ENCODE measurements around the gene MICALL2.

MICALL2 gene

GRCh38 chr7:1468203-1468602 lies 8.9 kb upstream of the MICALL2 start:
- DNase-seq (ENCODE audit: low spot score), result no peak

- no peak for DNase-seq (ENCODE audit: low spot score)
These were observed 7.4 kb upstream of the MICALL2 start for GRCh38 chr7:1466524-1467271.

- no peak for DNase-seq (ENCODE audit: low spot score)
These were observed 5.4 kb upstream of the MICALL2 start for GRCh38 chr7:1464694-1465093.

- DNase-seq (ENCODE audit: low spot score), result no peak
These were observed 4.5 kb upstream of the MICALL2 start for GRCh38 chr7:1463676-1464223.

GRCh38 chr7:1461646-1462375 lies 2.5 kb upstream of the MICALL2 start:
- DNase-seq (ENCODE audit: low spot score), result no peak

GRCh38 chr7:1460821-1461645 lies 1.8 kb upstream of the MICALL2 start:
- no peak for DNase-seq (ENCODE audit: low spot score)

GRCh38 chr7:1459920-1460820 lies 900 bp upstream of the MICALL2 start:
- peak; percentile 2 for DNase-seq (ENCODE audit: low spot score)

GRCh38 chr7:1459512-1459892 lies 232 bp upstream of the MICALL2 start:
- peak; percentile 98 for DNase-seq (ENCODE audit: low spot score)

GRCh38 chr7:1457949-1458682 lies 1.2 kb downstream of the MICALL2 start:
- no peak for DNase-seq (ENCODE audit: low spot score)

GRCh38 chr7:1457059-1457948 lies 2.0 kb downstream of the MICALL2 start:
- no peak for DNase-seq (ENCODE audit: low spot score)

GRCh38 chr7:1455955-1456354 lies 3.3 kb downstream of the MICALL2 start:
- no peak for DNase-seq (ENCODE audit: low spot score)

- DNase-seq (ENCODE audit: low spot score), result no peak
These were observed 3.9 kb downstream of the MICALL2 start for GRCh38 chr7:1455241-1455939.

- no peak for DNase-seq (ENCODE audit: low spot score)
These were observed 4.7 kb downstream of the MICALL2 start for GRCh38 chr7:1454542-1454941.

GRCh38 chr7:1452205-1452604 lies 7.1 kb downstream of the MICALL2 start:
- DNase-seq (ENCODE audit: low spot score), result no peak

GRCh38 chr7:1450987-1451386 lies 8.3 kb downstream of the MICALL2 start:
- DNase-seq (ENCODE audit: low spot score), result no peak

GRCh38 chr7:1450431-1450830 lies 8.8 kb downstream of the MICALL2 start:
- no peak for DNase-seq (ENCODE audit: low spot score)

GRCh38 chr7:1449951-1450350 lies 9.3 kb downstream of the MICALL2 start:
- DNase-seq (ENCODE audit: low spot score), result no peak

GRCh38 chr7:1449501-1449900 lies 9.8 kb downstream of the MICALL2 start:
- DNase-seq (ENCODE audit: low spot score), result no peak

GRCh38 chr7:1448958-1449357 lies 10.3 kb downstream of the MICALL2 start:
- DNase-seq (ENCODE audit: low spot score), result no peak

All from CD4-positive, alpha-beta T cell treated with Interleukin-15 for 4 hours (primary cell).